WI38 (cell line): Measurements from ENCODE around the gene EDEM2.
"Not testable (repeated sequence)": the region's sequence is repeated elsewhere in the genome, so short reads cannot be mapped to it uniquely, and the experiment has no call there.

Source experiments
- H3K4me3 ChIP-seq: 2 replicates; pipeline ENCODE4 v1.5.1; 2011; ENCODE audit warnings: low read depth, mild to moderate bottlenecking, control low read depth, low read length
- TF ChIP-seq, protein P1 (sequence below): IDR thresholded peaks from 2 replicates; pipeline ENCODE4 v1.5.1; 2012; ENCODE audit warnings: low read depth, mild to moderate bottlenecking, control low read depth, low read length

Gene EDEM2, protein sequence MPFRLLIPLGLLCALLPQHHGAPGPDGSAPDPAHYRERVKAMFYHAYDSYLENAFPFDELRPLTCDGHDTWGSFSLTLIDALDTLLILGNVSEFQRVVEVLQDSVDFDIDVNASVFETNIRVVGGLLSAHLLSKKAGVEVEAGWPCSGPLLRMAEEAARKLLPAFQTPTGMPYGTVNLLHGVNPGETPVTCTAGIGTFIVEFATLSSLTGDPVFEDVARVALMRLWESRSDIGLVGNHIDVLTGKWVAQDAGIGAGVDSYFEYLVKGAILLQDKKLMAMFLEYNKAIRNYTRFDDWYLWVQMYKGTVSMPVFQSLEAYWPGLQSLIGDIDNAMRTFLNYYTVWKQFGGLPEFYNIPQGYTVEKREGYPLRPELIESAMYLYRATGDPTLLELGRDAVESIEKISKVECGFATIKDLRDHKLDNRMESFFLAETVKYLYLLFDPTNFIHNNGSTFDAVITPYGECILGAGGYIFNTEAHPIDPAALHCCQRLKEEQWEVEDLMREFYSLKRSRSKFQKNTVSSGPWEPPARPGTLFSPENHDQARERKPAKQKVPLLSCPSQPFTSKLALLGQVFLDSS

DNA sequence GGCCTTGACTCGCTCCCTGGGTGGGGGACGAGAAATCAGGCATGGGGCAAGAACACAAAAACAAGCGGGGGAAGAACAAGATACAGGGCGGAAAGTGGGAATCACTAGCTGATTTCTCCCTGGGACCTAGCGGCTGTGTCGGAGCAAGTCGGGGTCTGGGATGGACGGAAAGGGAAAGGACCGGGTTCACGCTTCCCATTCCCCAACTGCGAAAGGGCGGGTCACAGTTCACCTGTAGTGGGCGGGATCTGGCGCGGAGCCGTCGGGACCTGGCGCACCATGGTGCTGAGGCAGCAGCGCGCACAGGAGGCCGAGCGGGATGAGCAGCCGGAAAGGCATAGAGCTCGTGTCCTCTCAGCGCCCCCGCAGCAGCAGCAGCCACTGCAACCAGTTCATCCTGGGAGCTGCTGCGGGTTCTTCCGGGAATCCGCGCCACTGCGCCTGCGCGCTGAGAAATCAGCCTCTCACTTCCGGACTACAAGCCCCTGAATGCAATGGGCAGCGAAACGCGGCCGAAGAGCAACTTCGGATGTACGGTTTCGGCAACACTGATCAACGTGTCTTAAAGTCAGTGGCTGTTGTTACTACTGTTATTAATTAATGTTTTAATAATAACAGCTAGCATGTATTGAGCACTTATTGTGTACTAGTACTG is at the start of gene EDEM2:
EDEM2 (minus strand) TSS at position 417 of the 655 bp plus-strand sequence; CDS start at position 339, 78 bp downstream.
- H3K4me3 ChIP-seq = peak within 1 kb of the TSS; percentile 96
- TF ChIP-seq, protein P1, sequence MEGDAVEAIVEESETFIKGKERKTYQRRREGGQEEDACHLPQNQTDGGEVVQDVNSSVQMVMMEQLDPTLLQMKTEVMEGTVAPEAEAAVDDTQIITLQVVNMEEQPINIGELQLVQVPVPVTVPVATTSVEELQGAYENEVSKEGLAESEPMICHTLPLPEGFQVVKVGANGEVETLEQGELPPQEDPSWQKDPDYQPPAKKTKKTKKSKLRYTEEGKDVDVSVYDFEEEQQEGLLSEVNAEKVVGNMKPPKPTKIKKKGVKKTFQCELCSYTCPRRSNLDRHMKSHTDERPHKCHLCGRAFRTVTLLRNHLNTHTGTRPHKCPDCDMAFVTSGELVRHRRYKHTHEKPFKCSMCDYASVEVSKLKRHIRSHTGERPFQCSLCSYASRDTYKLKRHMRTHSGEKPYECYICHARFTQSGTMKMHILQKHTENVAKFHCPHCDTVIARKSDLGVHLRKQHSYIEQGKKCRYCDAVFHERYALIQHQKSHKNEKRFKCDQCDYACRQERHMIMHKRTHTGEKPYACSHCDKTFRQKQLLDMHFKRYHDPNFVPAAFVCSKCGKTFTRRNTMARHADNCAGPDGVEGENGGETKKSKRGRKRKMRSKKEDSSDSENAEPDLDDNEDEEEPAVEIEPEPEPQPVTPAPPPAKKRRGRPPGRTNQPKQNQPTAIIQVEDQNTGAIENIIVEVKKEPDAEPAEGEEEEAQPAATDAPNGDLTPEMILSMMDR = no peak

DNA sequence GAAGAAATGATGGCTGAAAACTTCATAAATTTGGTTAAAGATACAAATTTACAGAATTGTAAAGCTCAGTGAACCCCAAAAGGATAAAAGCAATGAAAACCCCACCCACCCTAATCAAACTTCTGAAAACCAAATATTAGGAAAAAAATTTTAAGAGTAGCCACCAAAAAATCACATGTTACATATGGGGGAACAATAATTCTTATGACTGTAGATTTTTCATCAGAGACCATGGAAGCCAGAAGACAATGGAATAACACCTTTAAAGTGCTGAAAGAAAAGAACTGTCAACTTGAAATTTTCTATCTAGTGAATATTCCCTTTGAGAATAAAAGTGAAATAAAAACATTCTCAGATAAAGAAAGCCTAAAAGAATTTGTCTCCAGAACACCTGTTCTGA is 49.2 kb upstream of the EDEM2 start:
- TF ChIP-seq, protein P1 = no peak
- no peak overlapping the region for H3K4me3 ChIP-seq

DNA sequence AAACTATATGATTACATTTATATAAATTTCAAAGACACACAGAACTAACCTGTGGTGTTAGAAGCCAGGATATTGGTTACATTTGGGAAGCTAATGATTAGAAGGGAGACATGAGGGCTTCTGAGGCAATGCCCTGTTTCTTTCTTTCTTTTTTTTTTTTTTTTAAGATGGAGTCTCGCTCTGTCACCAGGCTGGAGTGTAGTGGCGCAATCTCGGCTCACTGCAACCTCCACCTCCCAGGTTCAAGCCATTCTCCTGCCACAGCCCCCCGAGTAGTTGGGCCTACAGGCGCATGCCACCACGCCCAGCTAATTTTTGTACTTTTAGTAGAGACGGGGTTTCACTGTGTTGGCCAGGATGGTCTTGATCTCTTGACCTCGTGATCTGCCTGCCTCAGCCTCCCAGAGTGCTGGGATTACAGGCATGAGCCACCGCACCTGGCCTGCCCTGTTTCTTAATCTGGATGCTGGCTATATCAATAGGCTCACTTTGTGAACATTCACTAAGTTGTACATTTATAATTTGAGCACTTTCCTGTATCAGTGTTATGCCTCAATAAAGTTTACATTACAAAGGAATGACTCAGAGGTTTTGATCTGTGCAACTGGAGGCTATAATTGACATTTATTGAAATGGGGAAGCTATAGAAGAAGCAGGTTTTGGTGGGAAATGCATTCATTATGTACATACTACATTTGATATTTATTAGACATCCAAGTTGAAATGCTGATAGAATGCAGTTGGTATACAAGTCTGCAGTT is 46.1 kb upstream of the EDEM2 start:
- H3K4me3 ChIP-seq = not testable (repeated sequence)

DNA sequence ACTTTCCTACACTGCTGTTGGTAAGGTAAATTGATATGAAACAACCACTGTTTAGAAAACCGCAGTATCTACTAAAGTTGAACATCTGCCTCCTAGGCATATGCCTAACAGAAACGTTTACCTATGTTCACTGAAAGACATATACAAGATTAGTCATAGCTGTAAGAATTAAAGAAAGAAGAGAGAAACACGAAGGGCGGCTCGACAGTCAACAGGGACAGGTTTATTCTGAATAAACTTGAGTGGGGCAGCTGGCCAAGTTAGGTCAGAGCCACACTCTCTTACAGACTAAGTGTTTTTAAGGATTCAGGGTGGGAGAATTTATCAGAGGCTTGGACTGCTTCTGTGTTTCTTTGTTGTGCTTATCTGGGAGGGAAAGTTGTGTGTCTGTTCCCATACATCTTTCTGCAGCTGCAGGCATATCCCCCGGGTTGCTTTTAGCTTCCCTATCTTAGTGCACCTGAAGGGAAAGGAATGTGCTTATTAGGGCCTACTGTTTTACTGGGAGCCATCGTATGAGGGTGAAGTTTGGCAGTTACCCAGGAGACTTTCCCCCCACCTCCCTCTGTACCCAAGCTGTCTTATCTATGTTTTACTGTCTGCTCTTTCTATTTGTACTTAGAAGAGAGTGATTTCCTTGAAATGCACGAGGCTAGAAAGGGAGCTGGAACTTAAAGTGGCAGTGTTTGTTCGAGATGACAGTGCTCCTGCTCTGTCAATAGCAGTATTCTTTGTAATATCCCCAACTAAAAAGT is 45.2 kb upstream of the EDEM2 start:
- no peak overlapping the region for H3K4me3 ChIP-seq
- TF ChIP-seq, protein P1 = no peak

DNA sequence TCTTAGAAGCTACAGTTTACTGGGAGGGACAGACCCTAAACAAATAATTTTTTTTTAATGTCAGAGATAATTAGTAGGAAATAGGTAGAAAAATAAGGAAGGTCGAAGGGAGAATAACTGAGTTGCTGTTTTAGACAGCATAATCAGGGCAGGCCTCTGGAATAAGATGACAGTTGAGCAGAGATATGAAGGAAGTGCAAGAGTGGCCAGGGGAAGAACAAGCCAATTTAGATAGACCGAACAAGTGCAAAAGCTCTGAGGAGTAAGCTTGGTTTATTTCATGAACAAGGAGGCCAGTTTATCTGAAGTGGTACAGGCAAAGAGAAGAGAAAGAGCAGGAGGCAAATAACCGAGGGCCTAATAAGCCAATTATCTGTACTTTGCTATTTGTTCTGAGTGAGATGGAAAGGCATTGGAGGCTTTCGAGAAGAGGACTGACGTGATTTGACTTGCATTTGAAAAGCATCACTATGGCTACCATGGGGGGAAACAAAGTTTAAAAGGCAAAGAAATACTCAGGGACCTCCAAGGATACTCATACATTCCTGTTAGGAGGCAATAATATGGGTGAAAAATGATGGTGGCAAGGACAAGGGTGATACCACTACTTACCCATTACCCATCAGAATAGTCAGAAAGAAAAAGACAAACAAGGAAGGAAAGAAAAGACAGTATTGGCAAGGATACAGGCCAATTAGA is 44.4 kb upstream of the EDEM2 start:
- TF ChIP-seq, protein P1 = no peak
- H3K4me3 ChIP-seq = no peak overlapping the region

DNA sequence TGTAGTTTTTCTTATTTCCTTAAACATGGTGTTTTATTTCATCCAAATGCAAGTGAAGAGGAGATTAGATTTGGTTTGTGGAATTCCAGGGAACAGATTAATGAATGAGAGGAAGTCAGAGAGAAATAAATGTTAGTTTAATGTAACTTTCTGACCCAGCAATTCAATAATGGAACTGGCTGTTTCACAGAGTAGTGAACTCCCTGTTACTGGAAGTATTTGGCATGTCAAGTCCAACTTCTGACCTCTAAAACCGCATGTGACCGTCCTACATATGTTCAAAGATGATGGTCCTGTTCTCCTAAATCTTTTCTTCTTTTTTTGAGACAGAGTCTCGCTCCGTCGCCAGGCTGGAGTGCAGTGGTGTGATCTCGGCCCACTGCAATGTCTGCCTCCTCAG is 43.4 kb upstream of the EDEM2 start:
- TF ChIP-seq, protein P1 = no peak

DNA sequence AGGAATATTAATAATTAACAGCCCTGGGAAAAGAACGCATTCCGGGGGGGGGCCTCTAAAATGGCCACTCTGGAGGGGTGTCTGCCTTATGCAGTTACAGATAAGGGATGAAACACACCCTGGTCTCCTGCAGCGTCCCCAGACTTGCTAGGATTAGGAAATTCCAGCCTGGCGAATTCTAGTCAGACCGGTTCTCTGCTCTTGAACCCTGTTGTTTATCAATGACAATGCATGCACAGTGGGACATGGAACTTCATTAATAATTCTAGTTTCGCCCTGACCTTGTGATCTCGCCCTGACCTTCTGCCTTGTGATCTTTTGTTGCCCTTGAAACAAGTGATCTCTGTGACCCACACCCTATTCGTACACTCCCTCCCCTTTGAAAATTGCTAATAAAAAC is 42.1 kb upstream of the EDEM2 start:
- not testable (repeated sequence) for H3K4me3 ChIP-seq

More for the DNA sequence above, 43.4 kb upstream of the EDEM2 start:
- H3K4me3 ChIP-seq = no peak overlapping the region
